ENCODE data around the gene ACLY.
A peak's percentile ranks its signal among the peaks of the same experiment; 100 is the strongest.

Gene ACLY

DNA sequence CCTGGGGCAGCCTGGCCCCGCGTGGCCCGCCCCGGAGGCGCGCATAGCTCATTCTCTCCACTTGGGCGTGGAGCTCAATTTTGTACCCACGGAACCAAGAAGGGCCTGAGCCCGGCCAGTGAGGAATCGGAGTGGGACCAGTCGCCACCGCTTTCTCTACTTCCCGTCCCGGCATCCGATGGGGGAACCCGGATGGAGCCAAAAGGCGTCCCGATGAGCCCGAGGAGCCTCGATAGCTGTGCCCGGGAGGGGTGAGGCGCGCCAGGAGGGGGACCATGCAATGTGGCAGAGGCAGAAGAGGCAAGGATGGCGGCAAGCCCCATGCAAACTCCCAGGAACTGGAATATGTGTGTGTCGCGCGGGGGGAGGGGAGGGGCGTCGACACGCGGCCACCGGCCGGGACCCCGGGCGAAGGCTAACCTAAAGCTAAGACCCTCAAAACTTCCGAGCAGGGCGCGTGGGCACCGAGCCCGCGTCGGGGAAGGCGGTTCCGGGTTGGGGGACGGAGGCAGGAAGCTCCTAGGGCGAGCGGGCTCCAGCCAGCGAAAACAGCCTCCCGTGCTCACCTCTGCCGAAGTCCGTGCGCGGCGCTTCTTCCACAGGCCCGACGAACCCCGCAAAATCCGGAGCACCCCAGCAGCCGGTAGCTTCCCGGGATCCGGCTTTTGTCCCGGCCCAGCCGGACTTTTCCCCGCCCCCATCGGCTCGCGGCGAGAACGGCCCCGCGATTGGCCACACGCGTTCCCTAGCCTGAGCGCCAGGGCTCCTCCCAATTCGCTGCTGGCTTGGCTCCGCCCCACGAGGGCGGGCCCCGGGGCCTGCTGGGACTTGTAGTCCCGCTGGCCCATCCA is at the start of gene ACLY:
Gene ACLY, minus strand, starts transcription at position 638 of the 851 bp plus-strand sequence. CDS start 5,078 bp downstream, outside the sequence.
- DNase-seq = peak; percentile 93 to 99 (median 98)
- intact Hi-C loops (cut with DNase I) = loop anchor here (10.0 kb wide), 1 partner anchor 54 kb away; the partner anchor contains the start of gene KLHL11

DNA sequence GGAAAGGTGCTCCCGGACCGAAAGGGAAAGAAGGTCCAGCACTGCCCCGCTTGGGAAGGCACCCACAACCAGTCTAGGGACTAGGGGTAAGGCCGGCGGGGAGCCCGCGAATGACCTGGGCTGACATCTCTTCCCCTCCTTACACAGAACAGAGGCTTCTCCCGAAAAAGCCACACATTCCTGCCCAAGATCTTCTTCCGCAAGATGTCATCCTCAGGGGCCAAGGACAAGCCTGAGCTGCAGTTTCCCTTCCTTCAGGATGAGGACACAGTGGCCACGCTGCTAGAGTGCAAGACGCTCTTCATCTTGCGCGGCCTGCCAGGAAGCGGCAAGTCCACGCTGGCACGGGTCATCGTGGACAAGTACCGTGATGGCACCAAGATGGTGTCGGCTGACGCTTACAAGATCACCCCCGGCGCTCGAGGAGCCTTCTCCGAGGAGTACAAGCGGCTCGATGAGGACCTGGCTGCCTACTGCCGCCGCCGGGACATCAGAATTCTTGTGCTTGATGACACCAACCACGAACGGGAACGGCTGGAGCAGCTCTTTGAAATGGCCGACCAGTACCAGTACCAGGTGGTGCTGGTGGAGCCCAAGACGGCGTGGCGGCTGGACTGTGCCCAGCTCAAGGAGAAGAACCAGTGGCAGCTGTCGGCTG is 49.3 kb upstream of the ACLY start:
- peak in 8 of 42 donors; percentile 15 to 64 (median 30) for DNase-seq
- intact Hi-C loops (cut with DNase I) = loop anchor here (2.0 to 10.0 kb wide), 2 partner anchors 25 to 147 kb away; partner anchors contain the start of gene DHX58

DNA sequence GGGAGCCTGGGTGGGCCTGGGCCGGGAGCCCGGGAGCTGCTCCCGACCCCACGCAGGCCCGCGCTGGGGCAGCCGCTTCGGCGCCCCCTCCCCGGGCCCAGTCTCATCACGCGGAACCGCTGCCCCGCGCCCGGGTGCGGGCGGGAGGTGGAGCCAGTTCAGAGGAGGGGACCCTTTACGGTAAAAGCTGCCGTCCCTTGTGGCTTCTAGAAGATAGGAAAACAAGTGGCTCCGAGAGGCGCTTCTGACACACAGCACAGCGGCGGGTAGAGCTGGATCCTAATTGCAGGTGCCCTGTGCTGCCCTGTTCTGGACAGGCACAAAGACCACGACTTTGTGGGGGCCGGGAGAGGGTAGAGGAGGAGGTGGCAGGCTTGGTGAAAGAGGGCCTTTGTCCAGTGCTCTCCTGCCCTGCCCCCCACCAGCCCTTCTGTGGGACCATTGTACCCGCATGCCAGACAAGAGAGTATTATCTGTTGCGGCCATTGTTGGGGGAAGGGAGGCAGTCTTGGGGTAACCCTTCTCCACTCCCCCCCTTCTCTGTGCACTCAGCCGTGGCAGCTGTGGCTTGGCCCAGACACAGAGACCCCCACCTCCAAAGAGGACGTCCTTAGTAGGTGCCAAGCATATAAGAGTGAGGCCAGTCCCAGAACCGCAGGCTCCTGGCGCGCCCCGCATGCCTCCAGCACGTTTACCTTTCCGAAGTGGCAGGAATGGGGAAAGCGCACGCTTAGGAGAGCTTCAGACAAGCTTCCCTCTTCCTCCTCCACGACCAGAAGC is 48.6 kb upstream of the ACLY start:
- DNase-seq = peak; percentile 88 to 99 (median 96)
- intact Hi-C loops (cut with DNase I) = loop anchor here (2.0 to 10.0 kb wide), 2 partner anchors 25 to 147 kb away; partner anchors contain the start of gene DHX58

DNA sequence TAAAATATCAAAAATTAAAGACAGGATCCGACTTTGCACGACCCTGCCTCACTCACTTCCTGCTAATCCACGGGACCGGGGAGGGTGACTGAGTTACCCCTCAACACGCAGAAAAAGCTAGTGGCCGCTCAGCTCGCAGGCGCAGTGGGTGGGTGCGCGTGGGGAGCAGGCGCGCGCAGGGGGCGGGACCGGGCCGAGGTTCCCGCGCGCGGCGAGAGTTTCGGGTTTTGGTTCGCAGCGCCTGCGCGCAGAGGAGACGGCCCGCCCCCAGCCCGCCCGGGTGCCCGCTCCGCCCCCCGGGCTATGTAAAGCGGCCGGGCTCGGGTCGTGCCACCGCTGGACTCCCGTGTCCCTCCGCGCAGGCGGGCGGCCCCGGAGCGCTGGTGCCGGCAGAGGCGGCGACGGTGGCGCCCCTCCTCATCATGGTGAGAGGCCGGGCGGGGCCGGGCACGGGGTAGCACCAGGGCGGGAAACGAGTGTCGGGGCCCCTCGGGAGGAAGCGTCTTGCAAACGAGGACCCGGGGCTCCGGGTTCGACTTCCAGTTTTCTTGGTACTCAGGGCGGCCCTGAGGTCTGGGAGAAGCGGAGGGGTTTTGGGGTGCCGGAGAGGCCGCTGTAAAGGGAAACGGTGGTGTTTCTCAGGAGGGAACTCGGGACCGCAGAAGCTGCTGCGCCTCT is 47.9 kb upstream of the ACLY start, which contains the start of gene CNP:
Gene CNP, plus strand, starts transcription at position 333 of the 678 bp plus-strand sequence. Its CDS starts 90 bp downstream, at position 423.
- peak; percentile 83 to 97 (median 94) for DNase-seq
- intact Hi-C loops (cut with DNase I) = loop anchor here (2.0 to 10.0 kb wide), 2 partner anchors 26 to 148 kb away; partner anchors contain the start of gene DHX58

DNA sequence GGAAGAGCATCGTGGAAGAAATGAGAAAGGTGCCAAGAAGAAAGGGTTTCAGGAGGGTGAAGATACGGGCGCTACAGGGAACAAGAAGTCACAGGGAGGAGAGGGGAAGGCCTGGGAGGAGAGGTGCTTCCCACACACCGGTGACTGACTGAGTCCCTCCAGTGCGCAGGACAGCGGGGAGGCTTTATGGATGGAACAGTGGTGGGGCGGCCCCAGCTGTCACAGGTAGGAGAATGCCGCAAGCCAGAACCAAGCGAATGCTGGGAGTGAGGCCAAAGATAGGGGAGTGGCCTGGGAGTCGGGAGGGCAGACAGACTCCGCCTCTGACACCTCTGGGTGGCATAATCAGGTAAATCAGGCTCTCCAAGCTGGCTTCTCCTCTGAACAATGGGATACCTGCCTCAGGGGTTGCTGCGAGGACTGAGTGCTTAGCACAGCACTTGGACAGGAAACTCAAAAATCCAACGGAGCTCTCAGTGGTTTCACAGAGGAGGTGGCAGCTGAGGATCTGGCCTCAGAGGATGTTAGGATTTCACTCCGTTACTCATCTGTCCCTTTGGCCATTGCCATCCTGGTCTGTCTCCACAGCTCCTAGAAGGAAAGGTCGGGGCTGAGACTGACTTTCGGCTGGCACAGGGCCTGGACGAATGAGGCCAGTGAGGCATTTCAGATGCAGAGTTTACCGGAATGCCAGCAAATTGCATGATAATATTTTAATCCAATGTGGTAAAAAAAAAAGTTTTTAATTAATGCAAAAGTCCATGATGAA is 47.1 kb upstream of the ACLY start:
- peak in 30 of 42 donors; percentile 36 to 85 (median 56) for DNase-seq
- intact Hi-C loops (cut with DNase I) = loop anchor here (2.0 to 10.0 kb wide), 2 partner anchors 27 to 149 kb away; partner anchors contain the start of gene DHX58

DNA sequence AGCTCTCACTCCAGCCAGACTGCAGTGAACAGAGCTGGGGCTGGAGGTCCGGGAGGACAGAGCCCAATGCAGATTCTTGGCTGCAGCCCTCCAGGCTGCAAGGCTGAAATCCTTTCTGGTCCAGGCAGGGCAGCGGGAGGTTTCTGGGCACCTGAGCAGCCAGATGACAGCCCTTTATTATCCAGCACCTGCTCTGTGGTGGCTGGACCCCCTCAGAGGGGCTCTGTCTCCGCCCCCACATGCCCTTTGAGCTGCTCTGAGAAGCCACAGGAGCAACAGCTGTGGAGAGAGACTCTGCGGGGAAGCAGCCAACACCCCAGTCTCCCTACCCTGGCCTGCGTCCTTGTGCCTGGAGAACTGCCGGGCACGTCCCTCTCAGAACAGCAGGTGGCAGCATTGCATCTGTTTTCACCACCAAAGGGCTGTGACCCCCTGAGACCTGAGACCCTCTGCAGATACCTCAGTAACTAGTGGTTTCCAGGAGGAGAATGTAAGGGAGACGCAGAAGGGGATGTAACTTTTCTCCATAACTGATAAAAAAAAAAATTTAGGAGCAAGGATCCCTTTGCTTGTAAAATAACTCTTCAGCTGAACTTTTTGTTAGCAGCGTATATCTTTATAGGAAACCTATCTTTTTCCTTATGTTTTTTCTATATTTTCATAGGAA is 44.1 kb upstream of the ACLY start:
- intact Hi-C loops (cut with DNase I) = loop anchor here (1.0 to 10.0 kb wide), 2 partner anchors 46 to 152 kb away; partner anchors contain the start of gene DHX58
- peak; percentile 73 to 96 (median 88) for DNase-seq

DNA sequence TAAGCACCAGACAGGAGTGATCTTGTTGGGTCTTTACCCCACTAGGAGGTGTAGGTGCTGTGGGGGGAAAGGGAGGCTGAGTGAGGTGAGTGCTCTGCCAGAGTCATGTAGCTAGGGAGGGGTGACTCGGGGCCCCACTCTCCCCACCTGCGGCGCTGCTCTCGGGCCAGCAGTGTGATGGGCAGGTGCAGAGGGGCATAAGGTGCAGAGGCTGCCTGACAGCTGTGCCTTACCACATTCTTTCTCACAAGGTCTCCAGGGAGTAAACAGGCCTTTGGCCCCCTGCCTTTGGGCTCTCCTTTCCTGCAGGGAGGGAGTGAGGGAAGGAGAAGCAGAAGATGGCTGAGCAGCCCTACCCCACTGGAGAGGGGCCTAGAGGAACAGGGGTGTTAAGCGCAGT is 43.4 kb upstream of the ACLY start:
- no peak for DNase-seq
- intact Hi-C loops (cut with DNase I) = loop anchor here (10.0 kb wide), 1 partner anchor 153 kb away; the partner anchor contains the start of gene DHX58

DNA sequence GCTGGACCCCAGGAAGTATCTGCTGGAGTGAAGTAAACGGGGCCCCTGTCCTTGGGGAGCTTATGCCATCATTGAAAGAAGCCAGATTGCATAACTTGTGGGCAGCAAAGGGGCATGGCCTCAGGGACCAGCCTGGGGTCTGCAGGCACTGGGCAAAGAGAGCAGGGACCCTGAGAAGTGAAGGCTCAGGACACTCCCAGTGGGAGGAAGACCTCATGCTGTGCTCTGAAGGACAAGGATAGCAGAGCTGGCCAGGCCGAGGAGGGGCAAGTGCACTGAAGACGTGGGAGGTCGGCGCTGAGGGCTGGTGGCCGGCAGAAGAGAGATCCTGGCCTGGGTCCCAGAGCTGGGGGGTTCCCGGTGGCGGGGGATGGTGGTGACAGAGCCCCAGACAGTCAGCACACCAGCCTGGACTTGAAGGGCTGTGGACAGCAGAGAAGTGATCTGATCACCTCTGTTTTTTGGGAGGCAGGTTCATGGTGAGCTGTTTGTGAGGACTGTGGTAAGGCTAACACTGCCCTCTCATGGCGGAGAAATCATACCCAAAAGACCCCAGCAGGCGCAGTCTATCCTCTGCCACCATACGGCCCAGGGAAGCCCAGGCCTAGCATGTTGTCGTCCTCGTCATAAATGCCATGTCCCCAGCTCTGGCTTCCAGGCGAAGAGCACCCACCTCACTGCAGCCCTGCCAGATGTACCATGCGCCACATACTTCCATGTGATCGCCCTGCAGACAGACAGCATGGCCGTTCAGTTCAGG is 40.8 kb upstream of the ACLY start:
- peak in 22 of 42 donors; percentile 24 to 81 (median 47) for DNase-seq
- intact Hi-C loops (cut with DNase I) = loop anchor here (10.0 kb wide), 1 partner anchor 155 kb away; the partner anchor contains the start of gene DHX58

DNA sequence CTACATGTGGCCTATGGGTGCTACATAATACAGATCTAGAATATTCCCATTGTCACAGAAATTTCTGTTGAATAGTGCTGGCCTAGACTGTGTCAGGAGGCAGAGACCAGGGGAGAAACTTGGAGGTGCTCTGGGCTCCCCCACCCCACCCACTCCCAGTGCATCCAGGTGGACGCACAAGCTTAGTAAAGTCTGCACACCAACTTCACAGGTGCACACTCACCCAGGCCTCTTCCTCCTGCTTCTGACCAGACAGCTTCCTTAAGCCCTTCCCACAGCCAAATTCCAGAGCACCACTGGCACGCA is 40.2 kb upstream of the ACLY start:
- no peak for DNase-seq
- intact Hi-C loops (cut with DNase I) = no loop called here

DNA sequence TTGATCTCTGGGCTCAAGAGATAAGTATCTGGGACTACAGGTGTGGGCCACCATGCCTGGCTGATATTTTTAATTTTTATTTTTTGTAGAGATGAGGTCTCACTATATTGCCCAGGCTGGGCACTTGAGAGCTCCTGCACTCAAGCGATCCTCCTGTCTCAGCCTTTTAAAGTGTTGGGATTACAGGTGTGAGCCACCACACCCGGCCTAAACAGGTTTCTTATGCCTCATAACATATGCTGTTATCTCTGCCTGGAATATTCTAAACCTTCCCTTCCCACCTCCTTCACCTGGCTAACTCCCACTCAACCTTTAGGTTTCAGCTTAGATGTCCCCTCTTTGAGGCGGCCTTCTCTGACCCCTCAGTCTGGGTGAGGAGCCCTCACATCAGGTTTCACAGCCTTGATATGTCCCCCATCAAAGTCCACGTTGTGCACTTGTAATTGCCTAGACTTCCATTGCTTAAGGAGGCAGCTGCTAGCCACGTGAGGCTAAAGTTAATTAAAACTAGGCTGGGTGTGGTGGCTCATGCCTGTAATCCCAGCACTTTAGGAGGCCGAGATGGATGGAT is 39.2 kb upstream of the ACLY start:
- intact Hi-C loops (cut with DNase I) = loop anchor here (2.0 kb wide), 1 partner anchor 17 kb away; no protein-coding TSS in a partner anchor
- no peak for DNase-seq

DNA sequence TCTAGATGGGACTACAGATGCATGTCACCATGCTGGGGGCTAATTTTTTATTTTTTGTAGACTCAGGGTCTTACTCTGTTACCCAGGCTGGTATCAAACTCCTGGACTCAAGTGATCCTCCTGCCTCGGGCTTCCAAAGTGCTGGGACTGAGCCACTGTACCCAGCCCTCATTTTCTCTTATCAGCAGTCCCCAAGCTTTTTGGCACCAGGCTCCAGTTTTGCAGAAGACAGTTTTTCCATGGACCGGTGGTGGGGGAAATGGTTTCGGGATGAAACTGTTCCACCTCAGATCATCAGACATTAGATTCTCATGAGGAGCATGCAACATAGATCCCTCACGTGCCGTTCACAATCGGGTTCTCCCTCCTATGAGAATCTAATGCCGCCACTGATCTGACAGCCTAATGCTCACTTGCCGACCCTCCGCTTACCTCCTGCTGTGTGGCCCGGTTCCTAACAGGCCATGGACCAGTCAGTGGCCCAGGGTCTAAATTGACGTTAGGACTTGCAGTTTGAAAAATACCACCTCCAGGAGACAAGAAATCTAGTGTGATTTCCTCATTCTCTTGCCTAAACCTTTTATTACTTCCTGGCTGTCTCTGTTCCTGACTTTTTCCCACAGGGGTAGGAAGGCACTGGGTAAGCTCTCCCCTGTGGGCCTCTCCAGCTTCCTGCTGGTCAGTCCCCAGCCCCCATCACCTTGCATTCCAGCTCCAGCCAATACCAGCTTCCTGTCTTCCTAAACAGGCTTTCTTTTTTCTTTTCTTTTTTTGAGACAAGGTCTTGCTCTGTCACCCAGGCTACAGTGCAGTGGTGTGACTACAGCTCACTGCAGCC is 38.5 kb upstream of the ACLY start:
- DNase-seq = no peak
- intact Hi-C loops (cut with DNase I) = loop anchor here (2.0 kb wide), 1 partner anchor 16 kb away; no protein-coding TSS in a partner anchor

DNA sequence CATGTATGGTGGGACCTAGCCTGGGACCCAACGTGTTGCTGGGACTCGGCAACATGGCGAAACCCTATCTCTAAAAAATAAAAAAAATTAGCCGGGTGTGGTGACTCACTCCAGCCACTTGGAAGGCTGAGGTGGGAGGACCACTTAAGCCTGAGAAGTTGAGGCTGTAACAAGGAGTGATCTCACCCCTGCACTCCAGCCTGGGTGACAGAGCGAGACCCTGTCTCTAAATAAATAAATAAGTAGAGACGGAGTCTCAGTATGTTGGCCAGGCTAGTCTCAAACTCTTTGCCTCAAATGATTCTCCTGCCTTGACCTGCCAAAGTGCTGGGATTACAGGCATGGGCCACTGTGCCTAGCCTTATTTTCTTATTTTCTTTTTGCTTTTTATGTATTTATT is 37.8 kb upstream of the ACLY start:
- intact Hi-C loops (cut with DNase I) = loop anchor here (2.0 kb wide), 1 partner anchor 16 kb away; no protein-coding TSS in a partner anchor

DNA sequence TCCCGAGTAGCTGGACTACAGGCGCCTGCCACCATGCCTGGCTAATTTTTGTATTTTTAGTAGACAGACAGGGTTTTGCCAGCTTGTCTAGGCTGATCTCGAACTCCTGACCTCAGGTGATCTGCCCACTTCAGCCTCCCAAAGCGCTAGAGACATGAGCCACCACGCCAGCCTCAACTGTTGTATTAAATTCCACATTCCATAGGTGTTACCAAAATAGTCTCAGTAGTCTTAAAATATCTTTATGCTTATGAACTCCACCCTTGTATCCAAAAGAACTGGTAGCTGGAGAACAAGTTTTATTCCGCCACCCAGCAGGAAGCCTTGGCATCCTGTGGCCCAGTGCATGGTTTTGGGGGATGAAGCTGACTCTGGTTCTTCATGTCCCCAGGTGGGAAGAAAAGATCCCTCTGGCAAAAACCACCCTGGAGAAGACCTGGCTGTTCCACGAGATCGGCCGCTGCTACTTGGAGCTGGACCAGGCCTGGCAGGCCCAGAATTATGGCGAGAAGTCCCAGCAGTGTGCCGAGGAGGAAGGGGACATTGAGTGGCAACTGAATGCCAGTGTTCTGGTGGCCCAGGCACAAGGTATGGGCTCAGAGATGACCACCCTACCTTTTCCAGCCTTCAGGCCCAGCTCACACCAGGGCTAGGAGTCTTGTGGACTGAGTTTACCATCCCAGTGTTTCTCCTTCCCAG is 30.2 kb upstream of the ACLY start:
- intact Hi-C loops (cut with DNase I) = no loop called here
- DNase-seq = no peak

More for the DNA sequence above, 37.8 kb upstream of the ACLY start:
- no peak for DNase-seq

DNA sequence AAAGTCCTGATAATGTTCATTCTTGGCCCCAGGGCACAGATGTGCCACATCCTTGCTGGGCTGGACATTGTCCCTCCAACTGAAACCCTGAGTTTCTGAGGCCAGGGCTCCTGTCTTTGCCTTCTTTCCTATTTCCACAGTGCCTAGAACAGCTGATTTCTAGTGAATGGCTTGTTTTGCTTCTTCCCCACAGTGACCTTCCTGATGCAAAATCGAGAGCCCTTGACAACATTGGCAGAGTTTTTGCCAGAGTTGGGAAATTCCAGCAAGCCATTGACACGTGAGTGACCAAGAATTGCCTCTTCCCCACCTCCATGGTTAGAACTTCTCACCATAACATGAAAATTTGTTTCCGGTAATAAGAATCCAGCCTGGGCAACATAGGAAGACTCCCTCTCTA is 26.2 kb upstream of the ACLY start:
- intact Hi-C loops (cut with DNase I) = no loop called here

More for the DNA sequence above, 26.2 kb upstream of the ACLY start:
- no peak for DNase-seq

All from head of caudate nucleus (tissue), 42 donors.